ENCODE measurements around the gene UBE2D1. TPM values are rescaled to one million over a fixed set of nuclear protein-coding genes. Genes with fewer than 3 reads are reported as not detected.

UBE2D1 gene
- total and polyA plus RNA-seq, 2 of the 13 experiments (the other 11 are each of a cell fraction or from before 2014, with no cell fraction given), result 6.2 to 13.8 TPM

GRCh38 chr10:58384999-58385783, 50.4 kb downstream of the UBE2D1 start, which contains the start of gene TFAM (continued):
- TF ChIP-seq PRDM10 (CRISPR knock-in tag; IDR thresholded peaks at IDR 0.05; ENCODE audit: low read depth) (0 out of 2 replicates have a peak, but pooled peaks have one; percentile 44), ZNF331 (CRISPR knock-in tag; IDR thresholded peaks at IDR 0.05) (peak; percentile 66; the same call in 1 of the 2 replicates), SP1 (IDR thresholded peaks at IDR 0.05) (no peak), SP1 (CRISPR knock-in tag; IDR thresholded peaks at IDR 0.05) (peak; percentile 48; the same call in 1 of the 2 replicates), ARID4A (CRISPR knock-in tag; IDR thresholded peaks at IDR 0.05; ENCODE audit: borderline replicate concordance) (peak; percentile 95), ZNF605 (CRISPR knock-in tag; IDR thresholded peaks at IDR 0.05) (peak; percentile 84), TBX2 (CRISPR knock-in tag; IDR thresholded peaks at IDR 0.05; ENCODE audit: borderline replicate concordance) (peak; percentile 69; the same call in 1 of the 2 replicates), ZNF761 (CRISPR knock-in tag; conservative IDR thresholded peaks at IDR 0.05) (0 out of 2 replicates have a peak, but pooled peaks have one; percentile 23), ATAD3A (CRISPR knock-in tag; IDR thresholded peaks at IDR 0.05) (peak; percentile 38; the same call in 1 of the 2 replicates), ISX (CRISPR knock-in tag; conservative IDR thresholded peaks at IDR 0.05) (no peak), ZNF740 (CRISPR knock-in tag; IDR thresholded peaks at IDR 0.05) (peak; percentile 85), SKI (IDR thresholded peaks at IDR 0.05; ENCODE audit: partially characterized antibody) (peak; percentile 20), ZNF10 (CRISPR knock-in tag; IDR thresholded peaks at IDR 0.05; ENCODE audit: borderline replicate concordance, low read depth) (no peak), DNMT3B (CRISPR knock-in tag; conservative IDR thresholded peaks at IDR 0.05) (peak; percentile 66; the same call in 1 of the 2 replicates), GTF3A (CRISPR knock-in tag; conservative IDR thresholded peaks at IDR 0.05) (no peak), ZFP36L1 (CRISPR knock-in tag; IDR thresholded peaks at IDR 0.05) (peak; percentile 85; the same call in 1 of the 2 replicates), ZNF773 (CRISPR knock-in tag; IDR thresholded peaks at IDR 0.05; ENCODE audit: borderline replicate concordance) (peak; percentile 34; the same call in 1 of the 2 replicates), ZNF878 (CRISPR knock-in tag; IDR thresholded peaks at IDR 0.05) (0 out of 2 replicates have a peak, but pooled peaks have one; percentile 17), ZNF784 (CRISPR knock-in tag; IDR thresholded peaks at IDR 0.05; ENCODE audit: borderline replicate concordance) (peak; percentile 89), SP5 (CRISPR knock-in tag; IDR thresholded peaks at IDR 0.05; ENCODE audit: borderline replicate concordance, low read depth) (0 out of 2 replicates have a peak, but pooled peaks have one; percentile 38)

Data from HepG2 (cell line).